ENCODE measurements around the gene TMX3. TPM values are rescaled to one million over a fixed set of nuclear protein-coding genes. Genes with fewer than 3 reads are reported as not detected.

Gene TMX3
- total RNA-seq, 1 donor from 2014 or later, result 89.6 TPM

DNA sequence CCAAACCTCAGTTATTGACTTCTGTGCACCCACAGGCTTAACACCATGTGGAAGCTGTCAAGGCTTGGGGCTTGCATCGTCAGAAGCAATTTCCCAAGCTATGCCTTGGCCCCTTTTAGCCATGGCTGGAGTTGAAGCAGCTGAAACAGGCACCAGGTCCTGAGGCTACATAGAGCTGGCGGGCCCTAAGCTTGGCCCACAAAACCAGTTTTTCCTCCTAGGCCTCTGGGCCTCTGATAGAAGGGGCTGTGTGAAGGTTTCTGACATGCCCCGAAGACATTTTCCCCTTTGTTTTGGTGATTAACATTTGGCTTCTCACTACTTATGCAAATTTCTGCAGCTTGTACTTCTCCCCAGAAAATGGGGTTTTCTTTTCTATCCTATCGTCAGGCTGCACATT is 9.1 kb upstream of the TMX3 start:
- no peak for DNase-seq (ENCODE audit: low spot score)
- H3K27ac ChIP-seq, result no peak overlapping the region
- no peak overlapping the region for H3K27ac Mint-ChIP-seq

DNA sequence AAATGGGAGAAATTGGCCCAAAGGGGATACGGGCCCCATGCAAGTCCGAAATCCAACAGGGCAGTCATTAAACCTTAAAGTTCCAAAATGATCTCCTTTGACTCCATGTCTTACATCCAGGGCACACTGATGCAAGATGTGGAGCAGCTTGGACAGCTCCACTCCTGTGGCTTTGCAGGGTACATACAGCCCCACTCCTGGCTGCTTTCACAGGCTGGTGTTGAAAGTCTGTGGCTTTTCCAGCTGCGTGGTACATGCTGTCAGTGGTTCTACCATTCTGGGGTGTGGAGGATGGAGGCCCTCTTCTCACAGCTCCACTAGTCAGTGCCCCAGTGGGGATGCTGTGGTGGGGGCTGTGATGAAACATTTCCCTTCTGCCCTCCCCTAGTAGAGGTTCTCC is 8.6 kb upstream of the TMX3 start:
- H3K9me3 ChIP-seq (ENCODE audit: low read depth), result no peaks in the 10 kb centered on the region
- H3K4me3 ChIP-seq, result no peak overlapping the region
- H3K36me3 Mint-ChIP-seq, result peaks cover 2% of the 10 kb centered on the region
- H3K4me1 Mint-ChIP-seq, result peaks cover 2% of the 10 kb centered on the region
- H3K9me3 Mint-ChIP-seq, result no peaks in the 10 kb centered on the region
- H3K9ac ChIP-seq, result no peak overlapping the region
- H2AFZ ChIP-seq (replicated peaks), result no peak overlapping the region
- TF ChIP-seq EZH2 (IDR thresholded peaks at IDR 0.05) (no peak), EZH2phosphoT487 (IDR thresholded peaks at IDR 0.05) (no peak)
- TF ChIP-seq, protein P1, sequence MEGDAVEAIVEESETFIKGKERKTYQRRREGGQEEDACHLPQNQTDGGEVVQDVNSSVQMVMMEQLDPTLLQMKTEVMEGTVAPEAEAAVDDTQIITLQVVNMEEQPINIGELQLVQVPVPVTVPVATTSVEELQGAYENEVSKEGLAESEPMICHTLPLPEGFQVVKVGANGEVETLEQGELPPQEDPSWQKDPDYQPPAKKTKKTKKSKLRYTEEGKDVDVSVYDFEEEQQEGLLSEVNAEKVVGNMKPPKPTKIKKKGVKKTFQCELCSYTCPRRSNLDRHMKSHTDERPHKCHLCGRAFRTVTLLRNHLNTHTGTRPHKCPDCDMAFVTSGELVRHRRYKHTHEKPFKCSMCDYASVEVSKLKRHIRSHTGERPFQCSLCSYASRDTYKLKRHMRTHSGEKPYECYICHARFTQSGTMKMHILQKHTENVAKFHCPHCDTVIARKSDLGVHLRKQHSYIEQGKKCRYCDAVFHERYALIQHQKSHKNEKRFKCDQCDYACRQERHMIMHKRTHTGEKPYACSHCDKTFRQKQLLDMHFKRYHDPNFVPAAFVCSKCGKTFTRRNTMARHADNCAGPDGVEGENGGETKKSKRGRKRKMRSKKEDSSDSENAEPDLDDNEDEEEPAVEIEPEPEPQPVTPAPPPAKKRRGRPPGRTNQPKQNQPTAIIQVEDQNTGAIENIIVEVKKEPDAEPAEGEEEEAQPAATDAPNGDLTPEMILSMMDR (IDR thresholded peaks at IDR 0.05), result no peak
- no peak for DNase-seq (ENCODE audit: low spot score)
- no peak overlapping the region for H3K27ac ChIP-seq
- no peak overlapping the region for H3K4me3 Mint-ChIP-seq
- H4K20me1 ChIP-seq (ENCODE audit: low read depth), result no peaks in the 10 kb centered on the region
- H3K27ac Mint-ChIP-seq, result no peak overlapping the region
- no peaks in the 10 kb centered on the region for H3K27me3 Mint-ChIP-seq (ENCODE audit: insufficient read depth, low read depth)
- H3K27me3 ChIP-seq, result no peaks in the 10 kb centered on the region
- H3K4me2 ChIP-seq, result no peak overlapping the region
- H3F3A ChIP-seq (ENCODE audit: low read depth), result no peaks in the 10 kb centered on the region
- no peaks in the 10 kb centered on the region for H3K4me1 ChIP-seq
- peaks cover 6% of the 10 kb centered on the region for H3K36me3 ChIP-seq
- no peaks in the 10 kb centered on the region for H3K79me2 ChIP-seq (ENCODE audit: low read depth)

More for the DNA sequence above, 9.1 kb upstream of the TMX3 start:
- Histone ChIP-seq H3K27me3 (no peaks in the 10 kb centered on the region), H4K20me1 (ENCODE audit: low read depth) (no peaks in the 10 kb centered on the region), H3K79me2 (ENCODE audit: low read depth) (no peaks in the 10 kb centered on the region), H3F3A (ENCODE audit: low read depth) (no peaks in the 10 kb centered on the region), H3K4me2 (no peak overlapping the region), H3K9me3 (ENCODE audit: low read depth) (no peaks in the 10 kb centered on the region), H3K36me3 (peaks cover 2% of the 10 kb centered on the region), H2AFZ (replicated peaks) (no peak overlapping the region), H3K4me3 (no peak overlapping the region), H3K9ac (no peak overlapping the region), H3K4me1 (no peaks in the 10 kb centered on the region)
- Mint-ChIP-seq H3K4me3 (no peak overlapping the region), H3K4me1 (peaks cover 2% of the 10 kb centered on the region), H3K36me3 (peaks cover 2% of the 10 kb centered on the region), H3K9me3 (no peaks in the 10 kb centered on the region), H3K27me3 (ENCODE audit: insufficient read depth, low read depth) (no peaks in the 10 kb centered on the region)
- TF ChIP-seq, protein P1 (IDR thresholded peaks at IDR 0.05), result no peak
- no peak for TF ChIP-seq EZH2phosphoT487 (IDR thresholded peaks at IDR 0.05)
- no peak for TF ChIP-seq EZH2 (IDR thresholded peaks at IDR 0.05)

DNA sequence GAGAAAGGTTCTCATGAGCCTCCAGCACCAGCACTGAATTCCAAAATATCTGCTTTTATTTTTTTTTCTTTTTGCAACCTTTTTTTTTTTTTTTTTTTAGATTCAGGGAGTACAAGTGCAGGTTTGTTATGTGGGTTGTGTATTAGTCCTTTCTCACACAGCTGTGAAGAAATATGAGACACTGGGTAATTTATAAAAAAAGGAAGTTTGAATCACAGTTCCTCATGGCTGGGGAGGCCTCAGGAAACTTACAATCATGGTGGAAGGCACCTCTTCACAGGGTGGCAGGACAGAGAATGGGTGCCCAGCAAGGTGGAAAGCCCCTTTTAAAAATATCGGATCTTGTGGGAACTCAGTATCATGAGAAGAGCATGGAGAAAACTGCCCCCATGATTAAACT is 7.9 kb upstream of the TMX3 start:
- Mint-ChIP-seq H3K4me1 (peaks cover 2% of the 10 kb centered on the region), H3K9me3 (no peaks in the 10 kb centered on the region), H3K4me3 (no peak overlapping the region), H3K36me3 (peaks cover 2% of the 10 kb centered on the region), H3K27ac (no peak overlapping the region), H3K27me3 (ENCODE audit: insufficient read depth, low read depth) (no peaks in the 10 kb centered on the region)
- H3K4me2 ChIP-seq, result no peak overlapping the region
- H3K36me3 ChIP-seq, result peaks cover 6% of the 10 kb centered on the region
- no peaks in the 10 kb centered on the region for H3F3A ChIP-seq (ENCODE audit: low read depth)
- no peak overlapping the region for H3K9ac ChIP-seq
- no peaks in the 10 kb centered on the region for H3K27me3 ChIP-seq
- no peaks in the 10 kb centered on the region for H4K20me1 ChIP-seq (ENCODE audit: low read depth)
- no peak overlapping the region for H3K27ac ChIP-seq
- H3K79me2 ChIP-seq (ENCODE audit: low read depth), result no peaks in the 10 kb centered on the region
- H3K4me1 ChIP-seq, result no peaks in the 10 kb centered on the region
- H2AFZ ChIP-seq (replicated peaks), result no peak overlapping the region
- no peak for DNase-seq (ENCODE audit: low spot score)
- H3K9me3 ChIP-seq (ENCODE audit: low read depth), result no peaks in the 10 kb centered on the region
- H3K4me3 ChIP-seq, result no peak overlapping the region
- TF ChIP-seq, protein P1 (IDR thresholded peaks at IDR 0.05), result no peak
- no peak for TF ChIP-seq EZH2 (IDR thresholded peaks at IDR 0.05)
- TF ChIP-seq EZH2phosphoT487 (IDR thresholded peaks at IDR 0.05), result no peak

Measured in neural progenitor cell (in vitro differentiated cells).